NB4 (cell line): ENCODE results near the gene WDR38.

Source experiments
- MYC ChIP-seq: IDR thresholded peaks from 2 replicates; pipeline ENCODE4 v1.6.1; 2011; ENCODE audit warnings: low read depth, low read length
- POLR2A ChIP-seq: IDR thresholded peaks from 2 replicates; pipeline ENCODE4 v1.6.1; 2011; ENCODE audit warnings: mild to moderate bottlenecking; ENCODE audit not compliant: insufficient read length; ENCODE audit errors: extremely low read depth
- TF ChIP-seq, protein P1 (sequence below): IDR thresholded peaks from one replicate; pipeline ENCODE4 v1.5.1; 2012; ENCODE audit warnings: low read depth, low read length

DNA sequence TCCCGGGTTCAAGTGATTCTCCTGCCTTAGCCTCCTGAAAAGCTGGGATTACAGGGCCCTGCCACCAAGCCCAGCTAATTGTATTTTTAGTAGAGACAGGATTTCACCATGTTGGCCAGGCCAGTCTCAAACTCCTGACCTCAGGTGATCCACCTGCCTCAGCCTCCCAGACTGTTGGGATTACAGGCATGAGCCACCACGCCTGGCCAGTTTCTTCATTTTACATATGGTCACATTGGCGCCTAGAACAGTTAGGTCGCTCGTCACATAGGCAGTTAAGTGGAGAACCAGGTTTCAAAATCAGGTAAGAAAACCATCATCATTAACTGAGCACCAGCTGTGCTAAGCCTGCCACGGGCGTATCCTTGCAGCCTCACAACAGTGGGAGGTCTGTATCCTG is 40.2 kb upstream of the WDR38 start:
- TF ChIP-seq MYC = no peak
- TF ChIP-seq, protein P1, sequence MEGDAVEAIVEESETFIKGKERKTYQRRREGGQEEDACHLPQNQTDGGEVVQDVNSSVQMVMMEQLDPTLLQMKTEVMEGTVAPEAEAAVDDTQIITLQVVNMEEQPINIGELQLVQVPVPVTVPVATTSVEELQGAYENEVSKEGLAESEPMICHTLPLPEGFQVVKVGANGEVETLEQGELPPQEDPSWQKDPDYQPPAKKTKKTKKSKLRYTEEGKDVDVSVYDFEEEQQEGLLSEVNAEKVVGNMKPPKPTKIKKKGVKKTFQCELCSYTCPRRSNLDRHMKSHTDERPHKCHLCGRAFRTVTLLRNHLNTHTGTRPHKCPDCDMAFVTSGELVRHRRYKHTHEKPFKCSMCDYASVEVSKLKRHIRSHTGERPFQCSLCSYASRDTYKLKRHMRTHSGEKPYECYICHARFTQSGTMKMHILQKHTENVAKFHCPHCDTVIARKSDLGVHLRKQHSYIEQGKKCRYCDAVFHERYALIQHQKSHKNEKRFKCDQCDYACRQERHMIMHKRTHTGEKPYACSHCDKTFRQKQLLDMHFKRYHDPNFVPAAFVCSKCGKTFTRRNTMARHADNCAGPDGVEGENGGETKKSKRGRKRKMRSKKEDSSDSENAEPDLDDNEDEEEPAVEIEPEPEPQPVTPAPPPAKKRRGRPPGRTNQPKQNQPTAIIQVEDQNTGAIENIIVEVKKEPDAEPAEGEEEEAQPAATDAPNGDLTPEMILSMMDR = no peak
- TF ChIP-seq POLR2A = no peak
